Activated CD8-positive, alpha-beta memory T cell treated with anti-CD3 and anti-CD28 coated beads for 36 hours (primary cell): ENCODE results near the gene GRM7. TPM values are rescaled to one million over a fixed set of nuclear protein-coding genes. Genes with fewer than 3 reads are reported as not detected.

Source experiments
- CTCF ChIA-PET: fragments of 350-600 bp; sonication (Branson Sonifier 250); formaldehyde crosslinking; loops from one replicate; lab custom pipeline; 2021; ENCODE audit warnings: antibody characterized with exemption; lab: Charles Lee
- POLR2A ChIA-PET: fragments of 350-600 bp; sonication (Branson Sonifier 250); formaldehyde crosslinking; loops from one replicate; lab custom pipeline; 2021; ENCODE audit warnings: antibody characterized with exemption; lab: Charles Lee
- total RNA-seq, 2 experiments: library from RNA; stranded (reverse); gene quantifications; one replicate each; pipeline ENCODE4 v1.2.3, GENCODE V29; 2021

Gene GRM7
- total RNA-seq, 2 experiments from 2014 or later: not detected

DNA sequence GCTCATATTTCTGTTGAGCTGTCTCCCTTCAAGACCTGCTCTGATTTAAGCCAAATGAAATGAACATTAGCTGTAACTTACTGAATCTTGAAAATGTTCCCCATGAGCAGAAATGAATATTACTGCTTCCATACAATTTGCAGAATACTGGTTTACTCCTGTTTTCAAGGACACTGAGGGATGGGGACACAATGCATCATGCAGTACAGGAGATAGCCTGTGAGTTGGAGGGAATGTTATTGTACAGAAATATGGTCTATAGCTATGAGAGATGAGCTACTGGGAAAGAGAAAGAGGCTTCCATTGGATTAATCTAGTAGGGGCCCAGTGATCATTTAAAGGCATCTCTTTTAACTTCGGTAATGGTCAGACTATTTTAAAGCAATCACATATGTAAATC lies 798.2 kb downstream of the GRM7 start:
- CTCF ChIA-PET: no interaction called here
- POLR2A ChIA-PET: no interaction called here

DNA sequence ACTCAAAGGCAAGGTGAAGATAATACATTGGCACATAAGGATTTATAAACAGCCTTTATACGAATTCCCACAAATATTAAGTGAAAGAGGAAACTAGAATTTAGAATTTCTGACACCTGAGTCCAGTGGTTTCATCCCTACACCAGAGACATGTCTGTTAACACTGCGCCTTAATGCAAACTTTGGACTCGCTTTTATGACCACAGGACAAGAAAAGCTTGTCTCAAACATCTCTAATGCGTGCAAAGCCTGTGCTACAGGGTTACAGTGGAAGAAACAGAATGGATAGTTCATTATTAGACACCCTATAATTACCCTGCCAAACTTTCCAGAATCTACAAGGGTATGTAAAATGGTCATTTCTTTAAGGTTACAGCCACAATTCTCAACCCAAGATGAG lies 802.9 kb downstream of the GRM7 start:
- ChIA-PET POLR2A (no interaction called here), CTCF (no interaction called here)

DNA sequence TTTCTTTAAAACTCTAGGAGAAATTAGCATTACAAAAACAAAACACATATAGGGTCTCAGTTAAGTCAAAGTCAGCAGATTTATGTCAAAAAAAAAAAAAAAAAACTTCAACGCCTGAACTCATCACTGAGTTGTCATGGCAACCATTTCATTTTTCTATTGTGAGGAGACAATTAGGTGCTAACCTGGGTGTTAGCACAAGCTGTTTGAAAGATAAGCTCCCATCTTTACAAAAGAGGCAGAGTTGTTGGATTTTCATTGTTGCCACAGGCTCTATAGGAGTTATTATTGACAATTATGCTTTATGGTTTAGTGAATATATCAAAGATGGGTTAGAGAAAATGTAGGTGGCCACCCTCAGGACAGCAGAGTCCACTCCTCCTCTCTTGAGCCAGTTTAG lies 806.9 kb downstream of the GRM7 start:
- CTCF ChIA-PET: no interaction called here
- POLR2A ChIA-PET: no interaction called here

DNA sequence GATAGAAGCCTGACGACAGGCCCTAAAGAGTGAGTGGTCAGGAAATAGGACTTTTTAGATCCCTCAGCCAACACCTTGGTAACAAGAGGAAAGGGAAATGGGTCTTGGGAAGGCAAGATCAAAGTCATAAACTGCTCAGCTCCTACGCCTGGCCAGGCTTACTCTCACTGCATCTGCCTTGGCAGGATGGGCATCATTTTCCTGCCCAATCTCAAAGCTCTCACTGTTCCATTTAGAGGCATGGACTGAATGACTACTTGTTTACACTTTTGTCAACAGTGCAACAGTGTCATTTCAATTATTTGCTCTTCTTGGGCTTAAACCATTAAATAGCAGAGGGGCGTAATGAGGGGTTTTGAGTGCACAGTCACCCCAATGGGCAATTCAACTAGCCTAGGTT lies 808.7 kb downstream of the GRM7 start:
- POLR2A ChIA-PET: no interaction called here
- CTCF ChIA-PET: no interaction called here

DNA sequence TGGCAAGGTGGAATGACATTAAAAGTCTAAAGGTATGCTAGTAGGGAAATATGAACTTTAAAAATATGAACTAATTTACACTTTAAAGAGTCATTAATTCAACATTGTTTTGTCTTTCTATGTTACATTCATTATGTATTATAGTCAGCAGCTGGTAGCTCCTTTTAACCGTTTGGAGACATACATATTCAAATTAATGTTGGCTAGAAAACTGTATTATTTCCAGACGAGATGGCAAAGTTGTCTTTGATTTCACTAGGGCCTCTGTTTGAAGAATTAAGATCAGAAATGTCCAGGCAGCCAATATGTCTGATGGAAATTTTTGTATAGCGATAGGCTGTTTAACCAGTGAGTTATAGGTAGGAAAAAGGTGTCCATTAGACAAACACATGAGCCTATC lies 817.6 kb downstream of the GRM7 start:
- POLR2A ChIA-PET: no interaction called here
- CTCF ChIA-PET: no interaction called here

DNA sequence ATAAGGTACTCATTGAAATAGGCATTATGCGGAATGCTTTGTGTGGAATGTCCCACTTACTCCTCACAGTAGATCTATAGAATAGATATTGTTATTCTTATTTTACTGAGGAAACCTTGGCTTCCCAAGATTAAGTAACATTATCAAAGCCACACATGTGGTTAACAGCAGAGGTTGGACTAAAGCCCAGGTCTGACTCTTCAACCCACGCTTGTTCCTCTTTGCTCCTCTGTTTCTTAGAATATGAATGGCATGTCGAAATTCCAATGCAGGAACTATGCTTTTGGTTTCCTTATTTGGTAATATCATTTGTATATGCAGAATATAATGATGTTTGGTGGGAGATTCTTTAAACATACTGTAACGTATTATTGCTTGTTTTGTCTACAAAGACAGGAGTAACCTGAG lies 821.9 kb downstream of the GRM7 start:
- ChIA-PET POLR2A (no interaction called here), CTCF (no interaction called here)

DNA sequence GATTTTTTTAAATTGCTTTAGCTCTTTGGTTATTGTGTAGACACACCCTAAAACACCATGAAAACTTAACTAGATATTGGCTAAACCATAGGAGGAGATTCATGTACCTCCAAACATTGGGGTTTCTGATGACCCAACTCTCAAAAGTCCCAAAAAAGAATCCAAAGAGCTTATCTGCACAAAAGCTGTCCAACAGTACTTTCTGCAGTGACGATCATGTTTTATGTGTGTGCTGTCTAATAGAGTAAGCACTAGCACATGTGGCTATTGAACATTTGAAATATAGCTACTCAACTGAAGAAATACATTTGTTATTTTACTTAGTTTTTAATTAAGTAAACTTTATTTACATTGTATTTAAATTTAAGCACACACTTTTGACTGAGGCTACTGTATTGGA lies 822.5 kb downstream of the GRM7 start:
- ChIA-PET POLR2A (no interaction called here), CTCF (no interaction called here)

DNA sequence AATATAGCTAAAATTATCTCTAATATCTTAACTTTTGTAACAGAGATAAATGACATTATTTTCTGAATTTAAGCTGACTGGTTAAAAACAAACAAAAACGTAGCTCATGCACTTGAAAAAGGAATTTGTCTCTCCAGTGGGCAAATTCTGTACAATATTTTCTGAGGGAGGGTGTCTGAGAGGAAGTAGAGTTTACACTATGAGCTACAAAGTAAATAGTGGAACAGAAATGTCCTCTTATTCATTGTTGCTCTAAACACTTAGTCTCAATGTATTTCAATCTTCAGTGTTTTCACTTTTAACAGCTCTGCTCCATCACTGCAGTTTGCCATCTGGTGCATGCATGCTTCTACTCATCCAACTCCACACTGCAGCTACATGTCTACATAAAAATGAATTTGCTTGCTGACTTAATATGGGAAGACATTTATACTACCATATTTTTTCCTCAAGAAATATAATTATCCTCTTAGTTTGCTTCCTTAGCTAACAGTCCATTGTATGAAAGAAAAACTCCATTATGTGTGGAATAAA lies 823.3 kb downstream of the GRM7 start:
- CTCF ChIA-PET: no interaction called here
- POLR2A ChIA-PET: no interaction called here

DNA sequence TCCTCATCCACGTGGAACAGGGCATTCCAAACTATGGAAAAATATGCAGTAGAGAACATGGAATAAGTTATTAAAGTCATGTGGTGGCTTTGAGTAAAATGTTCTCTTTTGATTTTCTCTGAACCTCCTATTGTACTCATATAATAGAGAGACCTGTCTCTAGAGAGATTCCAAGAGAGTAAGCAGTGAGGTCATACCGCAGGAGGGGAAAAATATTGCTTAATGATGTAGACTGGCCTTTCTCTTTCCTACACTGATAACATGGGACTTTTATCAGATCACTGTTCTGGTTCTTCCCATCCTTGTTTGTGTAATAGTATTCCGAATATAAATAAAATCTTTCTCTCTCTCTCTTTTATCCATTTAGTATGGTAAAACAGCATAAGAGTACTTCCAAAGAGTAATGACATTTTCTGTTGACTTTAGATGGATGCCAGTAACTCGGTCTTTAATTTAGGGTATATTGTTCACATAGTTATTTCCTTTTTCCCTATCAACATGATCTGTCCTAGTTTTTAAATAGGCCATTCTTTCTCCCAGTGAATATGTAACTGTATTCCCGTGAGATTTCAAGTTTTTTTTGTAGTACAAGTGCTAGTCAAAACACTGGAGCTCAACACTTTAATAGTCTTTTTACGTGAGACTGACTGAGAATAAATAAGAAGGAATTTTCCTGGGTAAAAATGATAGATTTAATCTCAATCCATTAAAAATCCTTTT lies 826.7 kb downstream of the GRM7 start:
- CTCF ChIA-PET: no interaction called here
- POLR2A ChIA-PET: no interaction called here

DNA sequence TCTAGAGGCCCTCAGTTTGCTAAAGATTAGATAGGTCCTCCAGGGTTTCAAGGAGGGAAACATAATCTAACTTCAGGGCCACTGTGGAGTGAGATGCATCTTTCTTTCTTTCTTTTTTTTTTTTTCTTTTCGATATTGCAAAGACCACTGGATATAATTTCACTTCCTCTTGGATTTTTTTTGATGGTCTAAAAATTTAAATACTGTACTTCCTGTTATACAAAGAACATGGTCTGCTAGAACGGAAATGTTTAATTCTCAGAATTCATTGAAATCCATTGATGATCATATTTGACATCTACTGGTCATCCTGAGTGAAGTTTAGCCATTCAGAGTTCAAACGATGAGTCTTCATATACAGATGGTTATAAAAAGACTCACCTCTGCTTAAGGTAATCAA lies 832.0 kb downstream of the GRM7 start:
- ChIA-PET CTCF (no interaction called here), POLR2A (no interaction called here)

DNA sequence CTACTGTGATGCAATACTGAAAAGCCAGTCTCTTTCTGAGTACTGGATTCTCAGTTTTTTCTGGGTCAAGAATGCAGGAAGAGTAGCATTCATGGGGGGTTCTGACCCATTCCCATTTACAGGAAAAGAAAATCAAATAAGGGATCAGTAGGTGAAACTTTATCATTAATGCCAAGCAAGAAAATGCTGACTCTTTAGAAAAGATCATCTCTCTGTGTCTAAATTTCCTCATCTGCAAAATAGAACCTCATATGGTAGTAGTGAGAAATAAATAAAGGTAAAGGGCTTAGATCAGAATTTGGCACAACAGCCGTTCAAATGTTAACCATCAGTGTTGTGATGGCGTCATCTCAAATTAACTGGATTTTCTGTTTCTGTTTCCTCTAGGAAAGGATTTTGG lies 833.1 kb downstream of the GRM7 start:
- CTCF ChIA-PET: no interaction called here
- POLR2A ChIA-PET: no interaction called here

DNA sequence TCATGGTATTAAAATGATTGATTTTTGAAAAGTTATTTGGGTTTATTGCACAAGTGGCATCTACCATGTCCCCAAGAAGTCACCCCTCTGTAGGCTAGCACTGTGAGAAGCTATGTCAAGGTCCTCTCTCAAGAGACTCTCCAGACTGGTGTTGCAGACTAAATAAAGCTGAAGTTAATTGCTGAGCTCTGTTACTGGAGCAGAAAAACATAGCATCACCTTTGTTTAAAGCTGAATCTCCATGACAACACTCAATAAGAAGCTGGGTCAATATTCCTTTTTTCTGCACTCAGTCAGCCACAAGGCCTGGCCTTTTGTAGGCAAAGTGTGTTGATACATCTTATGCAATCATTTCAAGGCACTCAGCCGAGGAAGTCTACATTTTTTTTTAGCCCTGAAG lies 834.1 kb downstream of the GRM7 start:
- CTCF ChIA-PET: no interaction called here
- POLR2A ChIA-PET: no interaction called here

DNA sequence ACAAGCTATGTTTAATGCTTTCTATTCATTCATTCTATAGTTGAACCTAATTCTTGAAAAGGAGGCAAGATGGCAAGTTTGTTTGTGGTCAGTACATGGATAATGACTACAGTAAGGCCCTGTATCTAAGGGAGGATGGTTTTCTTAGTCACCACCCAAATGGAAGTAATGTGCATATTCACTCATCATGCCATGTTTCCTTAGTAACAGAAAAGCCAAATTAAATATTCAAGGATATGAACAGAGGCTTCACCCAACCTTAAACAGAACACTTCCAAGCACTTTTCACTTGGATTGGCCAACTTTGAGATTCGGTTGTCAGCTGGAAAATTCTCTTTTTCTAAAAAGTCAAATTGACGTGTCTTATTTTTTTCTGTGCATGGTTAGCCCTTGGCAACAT lies 835.4 kb downstream of the GRM7 start:
- CTCF ChIA-PET: no interaction called here

DNA sequence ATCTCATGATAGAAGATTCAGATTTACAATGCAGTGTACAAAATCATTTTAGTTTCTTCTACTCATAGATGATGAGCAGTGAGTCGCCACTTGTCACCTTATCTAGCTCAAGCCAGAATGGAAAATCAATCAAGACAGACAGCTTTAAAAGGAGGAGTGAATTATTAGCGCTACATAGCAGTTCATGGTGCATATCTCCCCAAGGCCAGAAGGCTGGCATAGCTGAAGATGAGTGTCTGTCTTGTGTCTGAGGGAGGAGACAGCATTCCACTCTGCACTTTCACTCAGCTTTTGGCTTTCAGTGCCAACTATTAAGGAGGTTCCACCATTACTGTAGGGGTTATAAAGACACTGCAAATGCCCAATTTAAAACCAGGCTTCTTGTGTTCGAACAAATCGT lies 836.6 kb downstream of the GRM7 start:
- ChIA-PET POLR2A (no interaction called here), CTCF (no interaction called here)

More for the DNA sequence above, 835.4 kb downstream of the GRM7 start:
- POLR2A ChIA-PET: no interaction called here

DNA sequence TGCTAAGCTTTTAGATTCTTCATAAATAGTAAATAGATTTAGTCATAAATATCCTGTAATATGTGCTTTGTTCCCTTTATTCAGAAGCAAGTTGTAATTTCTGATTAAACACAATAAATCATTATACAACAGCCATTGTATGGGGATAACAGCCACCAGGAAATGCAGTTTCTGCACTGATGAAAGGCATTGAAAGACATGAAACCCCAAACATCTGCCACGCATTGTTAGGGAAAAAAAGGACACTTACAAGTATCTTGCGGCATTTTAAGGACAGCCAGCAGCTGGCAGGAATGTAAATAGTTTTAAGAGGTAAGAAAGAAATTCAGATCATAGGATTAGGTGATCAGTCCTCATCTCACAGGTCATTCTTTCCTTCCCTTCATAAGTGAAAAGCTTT lies 839.6 kb downstream of the GRM7 start:
- CTCF ChIA-PET: no interaction called here

DNA sequence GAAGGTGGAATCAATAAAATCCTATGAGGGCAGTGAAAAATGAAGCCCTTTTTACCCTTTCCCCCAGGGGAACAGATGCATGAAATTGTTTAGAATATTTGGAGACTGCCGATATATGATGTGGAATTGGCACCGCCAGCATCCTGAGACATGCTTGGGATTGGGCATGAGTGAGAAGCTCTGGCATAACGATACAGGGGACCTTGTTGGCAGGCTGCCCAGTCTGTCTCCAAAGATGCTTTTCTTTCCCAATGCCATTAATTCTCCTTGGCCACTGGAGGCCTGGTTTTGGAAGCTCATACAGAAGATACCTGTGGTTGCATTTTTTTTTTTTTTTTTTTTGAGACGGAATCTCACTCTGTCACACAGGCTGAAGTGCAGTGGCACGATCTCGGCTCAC lies 840.1 kb downstream of the GRM7 start:
- ChIA-PET POLR2A (no interaction called here), CTCF (no interaction called here)

More for the DNA sequence above, 839.6 kb downstream of the GRM7 start:
- POLR2A ChIA-PET: no interaction called here

DNA sequence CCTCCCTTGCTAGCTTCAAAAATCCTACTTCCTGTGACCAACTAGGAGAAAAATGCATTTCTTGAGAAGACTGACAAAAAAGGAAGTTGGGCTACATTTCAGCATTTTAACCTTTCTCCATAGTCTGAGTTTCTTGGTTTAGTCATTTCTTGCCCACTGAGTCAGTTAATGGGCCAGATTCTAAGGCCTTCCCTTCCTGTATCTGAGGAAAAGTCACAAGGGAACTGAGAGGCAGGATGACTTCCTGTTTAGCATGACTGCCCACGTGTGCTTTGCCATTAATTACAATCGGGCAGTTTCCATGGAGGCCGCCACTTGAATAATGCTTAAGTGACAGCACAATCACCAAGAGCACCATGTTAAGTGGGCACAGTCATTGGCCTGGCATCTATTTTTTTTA lies 846.3 kb downstream of the GRM7 start:
- ChIA-PET CTCF (no interaction called here), POLR2A (no interaction called here)

DNA sequence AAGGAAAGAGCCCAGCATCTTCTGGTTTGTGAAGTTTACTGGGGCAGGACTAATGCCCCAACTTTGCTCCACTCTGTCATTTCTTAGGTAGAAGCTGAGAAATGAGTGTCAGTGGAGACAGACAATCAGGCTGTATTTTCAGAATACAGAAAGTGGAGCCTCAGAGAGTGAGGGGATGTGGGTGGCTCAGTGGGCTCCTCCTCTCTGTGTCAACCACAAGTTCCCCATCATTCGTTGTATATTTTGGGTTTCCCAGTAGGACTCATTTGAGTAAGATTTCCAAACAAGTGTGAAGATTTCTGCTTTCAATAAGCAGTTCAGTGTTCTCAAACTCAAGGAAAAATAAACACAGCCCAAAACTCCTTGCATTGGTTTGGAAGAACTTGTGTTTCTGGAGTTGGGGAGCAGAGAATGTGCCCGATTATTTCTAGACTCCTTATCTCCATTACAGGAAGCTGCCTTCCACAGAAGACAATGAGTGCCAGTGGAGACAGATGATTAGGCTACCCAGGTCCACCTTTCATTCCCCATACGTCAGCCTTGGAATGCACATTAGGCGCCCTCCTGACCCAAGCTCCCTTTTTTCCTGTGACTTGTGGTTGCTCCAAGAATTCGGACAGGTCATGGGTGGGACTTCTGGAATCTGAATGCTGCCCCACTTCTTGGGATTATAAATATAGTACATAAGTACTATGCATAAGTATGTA lies 848.6 kb downstream of the GRM7 start:
- ChIA-PET CTCF (no interaction called here), POLR2A (no interaction called here)

DNA sequence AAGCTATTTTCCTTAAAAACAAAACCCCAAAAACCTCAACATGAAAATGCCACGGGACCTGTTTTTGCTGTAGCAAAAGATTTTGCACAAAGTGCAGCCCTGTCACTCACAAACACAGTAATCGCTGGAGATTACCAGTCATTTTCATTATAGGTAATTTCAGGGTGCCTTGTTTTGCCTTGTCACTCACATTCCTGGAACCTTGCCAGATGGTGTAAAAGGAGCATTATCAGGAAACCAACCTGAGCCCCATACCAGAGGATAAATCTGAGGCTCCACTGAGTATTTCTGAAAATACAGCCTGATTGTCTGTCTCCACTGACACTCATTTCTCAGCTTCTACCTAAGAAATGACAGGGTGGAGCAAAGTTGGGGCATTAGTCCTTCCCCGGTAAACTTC lies 849.4 kb downstream of the GRM7 start:
- CTCF ChIA-PET: no interaction called here
- POLR2A ChIA-PET: no interaction called here

DNA sequence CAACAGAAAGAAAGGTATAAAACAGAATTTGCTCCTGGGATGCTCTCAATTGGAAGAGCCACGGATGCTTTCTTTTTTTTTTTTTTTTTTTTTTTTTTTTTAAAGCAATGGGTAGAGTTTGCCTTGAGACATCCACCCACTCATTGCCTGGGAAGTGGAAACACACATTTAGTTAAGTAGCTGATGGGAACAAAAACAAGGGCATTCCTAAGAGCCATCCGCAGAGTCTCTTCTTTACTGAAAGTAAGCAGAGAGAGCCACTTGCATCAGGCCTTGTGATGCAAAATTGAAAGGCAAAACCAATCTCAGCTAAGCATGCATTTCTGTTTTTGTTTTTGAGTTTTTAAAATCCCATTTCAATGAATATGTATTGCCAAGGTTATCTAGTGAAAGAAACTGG lies 852.8 kb downstream of the GRM7 start:
- ChIA-PET CTCF (interaction anchor here (0.7 kb wide), 1 partner anchor 11 kb away, joined by 3 read pairs; no protein-coding TSS in a partner anchor), POLR2A (no interaction called here)

DNA sequence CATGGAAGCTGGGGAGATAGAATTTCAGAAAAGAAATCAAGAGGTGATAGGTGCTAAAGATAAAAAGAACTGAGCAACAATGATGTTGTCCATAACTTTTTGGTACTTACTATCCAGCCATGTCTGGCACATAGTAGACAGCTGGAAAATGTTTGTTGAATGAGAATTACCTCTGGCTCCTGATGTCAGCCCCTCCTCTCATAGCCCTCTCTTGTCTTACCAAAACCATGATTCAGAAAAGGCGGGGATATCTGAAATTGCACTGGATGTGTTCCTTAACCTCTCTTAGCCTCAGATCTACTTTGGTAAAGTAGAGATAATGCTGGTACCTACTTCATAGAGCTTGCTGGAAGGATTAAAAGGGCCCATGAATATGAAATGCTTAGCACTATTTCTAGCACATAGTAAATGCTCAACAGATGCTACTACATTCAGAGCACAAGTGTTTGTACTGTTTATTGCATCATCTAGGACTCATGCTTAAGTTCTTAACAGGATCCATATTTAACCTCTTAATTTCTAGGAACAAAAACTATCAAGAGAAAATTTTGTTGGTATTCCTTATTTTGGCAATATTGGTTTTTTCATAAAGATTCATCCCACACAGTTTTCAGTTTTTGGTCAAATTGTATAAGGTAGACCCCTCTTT lies 859.9 kb downstream of the GRM7 start:
- ChIA-PET POLR2A (no interaction called here), CTCF (no interaction called here)
